CD1c-positive myeloid dendritic cell (primary cell): Measurements from ENCODE around the gene CKLF.

Source experiments
- DNase-seq: peaks from one replicate; pipeline ENCODE4 v3.0.0-alpha.2; 2016; ENCODE audit errors: extremely low spot score

CKLF gene

GRCh38 chr16:66517586-66518263 is 34.7 kb upstream of the CKLF start:
- DNase-seq = peak; percentile 15

DNA sequence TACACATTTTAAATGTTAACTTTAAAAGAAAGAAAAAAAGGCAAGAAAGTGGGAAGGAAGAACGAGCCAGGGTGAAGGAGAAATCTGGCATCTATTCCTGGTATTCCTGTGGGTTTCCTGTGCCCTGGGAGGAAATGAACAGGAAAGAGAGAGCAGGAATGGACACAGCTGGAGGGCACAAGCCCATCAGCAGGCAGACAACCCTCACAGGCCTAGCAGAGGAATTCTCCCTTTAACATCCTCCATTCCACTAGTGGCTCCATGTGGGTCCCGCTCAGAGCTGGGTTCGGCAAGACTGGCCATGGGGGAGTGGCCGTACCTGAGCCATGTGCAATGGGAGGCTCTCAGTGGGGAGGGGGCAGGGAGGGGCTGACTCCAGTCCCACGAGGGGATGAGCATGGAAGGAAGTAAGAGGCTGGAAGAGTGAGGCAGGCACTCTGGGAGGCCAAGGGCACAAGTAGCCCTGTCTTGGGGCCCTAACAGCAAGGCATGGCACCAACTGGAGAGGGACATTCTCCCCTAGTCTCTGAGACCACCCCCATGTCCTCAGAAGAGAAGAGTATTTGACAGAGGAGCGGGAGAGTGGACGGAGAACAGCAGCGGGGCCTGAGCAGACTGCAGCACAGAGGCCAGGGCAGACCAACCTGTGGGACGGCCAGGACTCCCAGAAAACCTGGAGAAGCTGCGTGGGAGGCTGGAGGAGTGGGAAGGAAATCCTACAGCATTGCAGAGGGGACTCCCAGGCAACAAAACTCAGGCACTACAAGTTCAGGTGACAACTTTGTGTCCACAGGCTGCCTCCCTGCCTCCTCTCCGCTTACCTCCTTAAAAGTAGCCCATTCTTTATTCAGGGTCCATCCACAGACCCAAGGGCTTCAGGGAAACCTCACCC is 32.6 kb upstream of the CKLF start:
- DNase-seq = no peak

- peak; percentile 92 for DNase-seq
These were observed 31.8 kb upstream of the CKLF start for GRCh38 chr16:66520406-66521170.

- peak; percentile 82 for DNase-seq
These were observed 31.1 kb upstream of the CKLF start for GRCh38 chr16:66521252-66521713.

GRCh38 chr16:66521951-66522771 is 30.2 kb upstream of the CKLF start:
- peak; percentile 93 for DNase-seq

DNA sequence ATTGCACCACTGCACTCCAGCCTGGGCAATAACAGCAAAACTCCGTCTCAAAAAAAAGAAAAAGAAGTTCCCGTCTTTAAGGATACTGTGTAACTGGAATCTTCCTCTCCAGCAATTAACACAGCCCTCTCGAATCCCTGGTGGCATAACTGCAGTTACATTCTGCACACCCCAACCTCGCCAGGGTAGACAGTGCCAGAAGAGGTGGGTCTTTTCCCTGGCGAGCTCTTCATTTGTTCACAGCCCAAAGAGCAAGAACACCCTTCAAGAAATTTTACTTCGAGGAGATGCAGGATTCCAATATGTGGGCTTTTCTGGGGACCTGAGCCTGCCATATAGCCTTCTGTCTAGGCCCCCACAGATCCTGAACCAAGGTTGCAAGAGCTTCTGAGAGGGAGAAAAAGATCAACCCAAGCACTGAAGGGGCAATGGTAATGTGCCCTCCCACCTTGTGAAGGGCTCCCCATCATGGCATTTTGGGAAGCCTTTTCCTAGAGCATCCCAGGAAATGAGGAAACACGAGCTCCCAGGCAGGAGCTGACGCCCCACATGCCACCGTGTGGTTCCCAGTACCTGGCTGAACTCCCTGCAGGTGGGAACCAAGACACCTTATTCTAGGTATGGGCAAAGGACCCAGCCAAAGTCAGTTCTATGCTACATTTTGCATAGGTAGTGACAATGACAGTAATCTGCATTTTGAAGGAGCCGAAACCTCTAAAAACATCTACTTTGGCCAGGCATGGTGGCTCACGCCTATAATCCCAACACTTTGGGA is 29.4 kb upstream of the CKLF start:
- peak; percentile 24 for DNase-seq

DNA sequence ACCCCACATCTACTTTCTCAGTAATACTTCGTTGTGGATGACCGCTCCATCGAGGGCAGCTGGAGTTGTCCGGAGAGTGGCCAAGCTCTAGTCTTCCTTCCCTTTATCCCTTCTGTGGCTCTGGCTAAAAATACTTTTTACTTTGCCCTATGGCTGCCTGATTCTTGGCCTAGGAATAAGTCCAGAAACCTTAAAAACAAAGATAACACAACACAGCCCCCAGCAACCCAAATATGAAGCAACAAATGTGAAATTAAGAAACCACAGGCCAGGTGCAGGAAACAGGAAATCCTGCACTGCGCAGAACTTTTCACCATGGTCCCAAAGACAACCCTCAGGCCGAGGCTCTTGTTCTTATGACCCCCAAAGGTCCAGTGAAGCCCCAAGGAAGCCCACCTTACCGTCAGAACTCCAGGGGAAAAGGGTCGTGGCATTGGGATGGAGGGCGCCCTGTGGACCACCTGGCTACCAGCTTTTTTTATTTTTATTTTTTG is 28.5 kb upstream of the CKLF start:
- peak; percentile 54 for DNase-seq

- DNase-seq = peak; percentile 93
These were observed 27.7 kb upstream of the CKLF start for GRCh38 chr16:66524601-66525164.

- DNase-seq = peak; percentile 86
These were observed 26.8 kb upstream of the CKLF start for GRCh38 chr16:66525396-66526180.

DNA sequence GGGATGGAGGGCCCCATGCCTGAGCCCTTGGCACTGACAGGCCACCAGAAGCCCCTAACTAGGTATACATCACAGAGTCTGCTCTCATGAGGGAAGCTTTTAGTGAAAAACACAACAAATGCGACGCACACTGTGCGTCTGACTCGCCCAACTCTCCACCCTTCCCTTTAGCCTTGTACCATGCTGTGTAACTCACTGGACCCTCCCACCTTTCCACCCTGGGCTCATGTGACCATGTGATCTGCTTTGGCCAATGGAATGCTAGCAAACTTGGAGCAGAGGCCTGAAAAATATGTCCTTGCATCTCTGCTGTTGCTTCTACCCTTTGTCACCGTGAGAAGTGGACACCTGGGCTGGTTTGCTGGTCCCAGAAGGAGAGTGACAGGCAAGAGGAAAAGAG is 24.1 kb upstream of the CKLF start:
- DNase-seq = no peak

GRCh38 chr16:66529475-66529874 is 22.9 kb upstream of the CKLF start:
- no peak for DNase-seq

GRCh38 chr16:66534376-66534799 is 18.0 kb upstream of the CKLF start:
- DNase-seq = no peak

DNA sequence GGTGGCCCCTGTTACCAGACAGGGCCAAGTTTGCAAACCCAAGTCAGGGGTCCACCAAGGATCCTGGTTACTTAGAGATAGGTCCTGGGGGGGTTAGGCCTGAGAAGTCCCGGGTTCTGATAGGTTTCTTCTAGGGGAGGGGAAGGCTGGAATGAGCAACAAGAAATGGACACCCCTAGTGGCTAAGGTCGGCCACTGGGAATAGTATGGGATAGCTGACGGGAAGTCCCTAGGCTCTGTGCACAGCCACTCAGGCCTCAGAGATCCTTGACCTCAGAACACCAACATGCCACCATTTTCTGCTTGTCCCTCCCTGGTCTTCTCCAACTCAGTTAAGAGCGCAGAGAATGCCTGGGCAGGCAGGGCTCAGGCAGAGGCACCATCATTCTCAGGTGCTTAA is 15.9 kb upstream of the CKLF start:
- no peak for DNase-seq

- no peak for DNase-seq
These were observed 15.1 kb upstream of the CKLF start for GRCh38 chr16:66537236-66537635.

GRCh38 chr16:66538910-66539309 is 13.5 kb upstream of the CKLF start:
- no peak for DNase-seq

GRCh38 chr16:66539623-66540469 is 12.5 kb upstream of the CKLF start:
- DNase-seq = no peak

DNA sequence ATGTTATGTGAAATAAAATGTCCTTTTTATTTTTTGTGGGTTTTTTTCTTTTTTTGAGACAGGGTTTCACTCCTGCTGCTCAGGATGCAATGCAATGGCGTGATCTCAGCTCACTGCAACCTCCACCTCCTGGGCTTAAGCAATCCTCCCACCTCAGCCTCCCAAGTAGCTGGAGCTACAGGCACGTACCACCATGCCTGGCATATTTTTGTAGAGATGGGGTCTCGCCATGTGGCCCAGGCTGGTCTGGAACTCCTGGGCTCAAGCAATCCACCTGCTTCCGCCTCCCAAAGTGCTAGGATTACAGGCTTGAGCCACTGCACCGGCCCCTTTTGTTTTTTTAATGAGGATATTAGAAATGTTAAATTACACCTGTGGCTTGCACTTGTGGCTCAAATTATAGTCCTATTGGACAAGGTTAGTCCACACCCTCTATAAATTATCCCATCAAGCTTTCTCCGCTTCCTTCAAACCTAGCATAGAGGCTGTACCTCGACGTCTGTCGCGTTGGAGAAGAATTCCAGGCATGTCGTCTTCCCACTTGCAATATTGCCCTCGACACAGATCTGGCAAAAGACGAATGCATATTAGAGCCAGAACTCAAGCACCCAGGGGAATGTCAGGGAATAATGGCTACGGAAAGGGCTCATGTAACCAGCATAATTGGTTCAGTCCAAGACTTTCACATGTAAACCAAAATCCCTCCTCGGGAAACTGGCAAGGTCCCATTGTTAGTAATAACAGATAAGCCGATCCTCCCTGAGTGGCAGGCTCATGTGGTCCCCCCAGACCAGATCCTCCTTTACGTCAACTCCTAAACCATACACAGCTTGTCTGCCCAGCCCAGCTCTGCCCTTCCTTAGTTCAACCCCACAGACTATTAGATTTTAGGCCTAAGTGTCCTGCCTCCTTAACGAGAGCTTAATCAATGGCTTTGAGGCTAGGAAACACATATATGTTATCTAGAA is 10.7 kb upstream of the CKLF start:
- no peak for DNase-seq
